ENCODE data around the gene PSORS1C2. TPM values are rescaled to one million over a fixed set of nuclear protein-coding genes. Genes with fewer than 3 reads are reported as not detected.

Gene PSORS1C2
- total RNA-seq, 1 donor from 2014 or later, result not detected

Small RNA genes within 50 kb of the gene (small RNA-seq; reads per million reads assigned to genes)
- not detected for gene POLR2LP1

Other genes with a start within 250 kb of the PSORS1C2 start
- gene GTF2H4, start 230.9 kb downstream of the PSORS1C2 start, total RNA-seq, result 7.3 TPM
- 12.5 TPM for gene VARS2, start 224.8 kb downstream of the PSORS1C2 start, total RNA-seq
- gene SFTA2, start 206.9 kb downstream of the PSORS1C2 start, total RNA-seq, result not detected
- gene MUCL3, start 198.1 kb downstream of the PSORS1C2 start, total RNA-seq, result not detected
- gene MUC21, start 155.3 kb downstream of the PSORS1C2 start, total RNA-seq, result not detected
- gene MUC22, start 128.6 kb downstream of the PSORS1C2 start, total RNA-seq, result not detected
- gene C6orf15, start 26.5 kb downstream of the PSORS1C2 start, total RNA-seq, result not detected
- under 0.01 TPM for gene PSORS1C1, start 24.3 kb downstream of the PSORS1C2 start, total RNA-seq
- not detected for gene CDSN, start 18.6 kb downstream of the PSORS1C2 start, total RNA-seq
- 9.9 TPM for gene CCHCR1, start 18.7 kb upstream of the PSORS1C2 start, total RNA-seq
- 8.4 TPM for gene TCF19, start 19.5 kb upstream of the PSORS1C2 start, total RNA-seq
- not detected for gene POU5F1, start 31.6 kb upstream of the PSORS1C2 start, total RNA-seq
- 56.9 TPM for gene HLA-C, start 133.0 kb upstream of the PSORS1C2 start, total RNA-seq
- gene HLA-B, start 218.1 kb upstream of the PSORS1C2 start, total RNA-seq, result 92.9 TPM